ENCODE measurements around the gene SLC1A7. TPM values are rescaled to one million over a fixed set of nuclear protein-coding genes. Genes with fewer than 3 reads are reported as not detected.
A peak's percentile ranks its signal among the peaks of the same experiment; 100 is the strongest.

SLC1A7 gene
- total and polyA plus RNA-seq, 2 experiments from 2014 or later: not detected

DNA sequence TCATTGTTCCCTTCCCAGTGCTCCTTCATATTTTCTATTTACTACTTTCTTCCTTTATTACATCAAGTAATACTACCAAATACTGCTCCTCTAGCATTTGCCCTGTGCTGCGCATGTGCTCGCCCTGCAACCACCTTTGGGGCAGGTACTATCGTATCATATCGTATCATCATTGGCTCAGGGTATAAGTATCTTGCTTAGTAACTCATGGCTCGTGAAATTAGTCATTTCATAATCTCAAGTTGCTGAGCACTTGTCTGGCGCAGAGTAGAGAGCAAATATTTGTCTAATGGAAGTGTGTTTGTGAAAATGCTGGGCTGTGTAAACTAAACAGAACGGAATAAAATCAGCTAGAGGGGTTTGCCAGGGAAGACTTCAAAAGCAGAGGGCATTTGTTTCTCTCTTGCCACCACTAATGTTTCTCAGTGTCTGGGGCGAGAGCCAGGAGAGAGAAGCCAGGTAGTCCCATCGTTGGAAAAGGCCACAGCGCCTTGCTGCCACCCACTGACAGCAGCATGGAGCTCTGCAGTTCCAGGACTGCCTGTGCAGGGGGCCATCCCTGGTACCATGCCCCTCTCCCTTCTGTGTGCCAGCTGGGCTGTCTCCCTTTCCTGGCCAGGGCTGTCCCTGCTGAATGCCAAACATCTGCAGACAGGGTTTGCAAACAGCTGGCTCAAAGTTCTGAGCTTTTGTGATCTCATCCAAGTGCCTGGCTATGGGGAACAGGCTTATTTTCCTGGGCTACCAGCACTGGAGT is 34.2 kb upstream of the SLC1A7 start:
- peak; percentile 69 for DNase-seq (ENCODE audit: low spot score)
- no peaks in the 10 kb centered on the region for H3K27me3 ChIP-seq
- H3K27ac ChIP-seq: peak overlapping the region; percentile 21
- no peaks in the 10 kb centered on the region for H3K9me2 ChIP-seq (replicated peaks; ENCODE audit: insufficient read depth)
- no peaks in the 10 kb centered on the region for H3K36me3 ChIP-seq (replicated peaks; ENCODE audit: insufficient read depth, low read depth)
- H2AFZ ChIP-seq: no peak overlapping the region
- WGBS (ENCODE audit: low lambda C conversion rate, missing lambda C conversion rate): 55% methylated on average over 10 of the region's 10 CpGs
- H4K20me1 ChIP-seq (ENCODE audit: insufficient read depth, poor library complexity, severe bottlenecking): no peaks in the 10 kb centered on the region
- peaks cover 32% of the 10 kb centered on the region for H3K4me1 ChIP-seq (ENCODE audit: insufficient read depth)
- no peak overlapping the region for H3K4me3 ChIP-seq
- TF ChIP-seq, protein P1, sequence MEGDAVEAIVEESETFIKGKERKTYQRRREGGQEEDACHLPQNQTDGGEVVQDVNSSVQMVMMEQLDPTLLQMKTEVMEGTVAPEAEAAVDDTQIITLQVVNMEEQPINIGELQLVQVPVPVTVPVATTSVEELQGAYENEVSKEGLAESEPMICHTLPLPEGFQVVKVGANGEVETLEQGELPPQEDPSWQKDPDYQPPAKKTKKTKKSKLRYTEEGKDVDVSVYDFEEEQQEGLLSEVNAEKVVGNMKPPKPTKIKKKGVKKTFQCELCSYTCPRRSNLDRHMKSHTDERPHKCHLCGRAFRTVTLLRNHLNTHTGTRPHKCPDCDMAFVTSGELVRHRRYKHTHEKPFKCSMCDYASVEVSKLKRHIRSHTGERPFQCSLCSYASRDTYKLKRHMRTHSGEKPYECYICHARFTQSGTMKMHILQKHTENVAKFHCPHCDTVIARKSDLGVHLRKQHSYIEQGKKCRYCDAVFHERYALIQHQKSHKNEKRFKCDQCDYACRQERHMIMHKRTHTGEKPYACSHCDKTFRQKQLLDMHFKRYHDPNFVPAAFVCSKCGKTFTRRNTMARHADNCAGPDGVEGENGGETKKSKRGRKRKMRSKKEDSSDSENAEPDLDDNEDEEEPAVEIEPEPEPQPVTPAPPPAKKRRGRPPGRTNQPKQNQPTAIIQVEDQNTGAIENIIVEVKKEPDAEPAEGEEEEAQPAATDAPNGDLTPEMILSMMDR (IDR thresholded peaks at IDR 0.05; ENCODE audit: poor library complexity): peak; percentile 59
- TF ChIP-seq EZH2 (IDR thresholded peaks at IDR 0.05; ENCODE audit: borderline replicate concordance): no peak
- peak overlapping the region; percentile 28 for H3K4me2 ChIP-seq
- no peaks in the 10 kb centered on the region for H3K9me3 ChIP-seq (ENCODE audit: low read depth)
- no peaks in the 10 kb centered on the region for H3K79me2 ChIP-seq

- Histone ChIP-seq H3K9me3 (ENCODE audit: low read depth) (no peaks in the 10 kb centered on the region), H3K36me3 (replicated peaks; ENCODE audit: insufficient read depth, low read depth) (no peaks in the 10 kb centered on the region), H3K4me2 (no peak overlapping the region), H4K20me1 (ENCODE audit: insufficient read depth, poor library complexity, severe bottlenecking) (no peaks in the 10 kb centered on the region), H3K9me2 (replicated peaks; ENCODE audit: insufficient read depth) (no peaks in the 10 kb centered on the region), H2AFZ (no peak overlapping the region), H3K4me1 (ENCODE audit: insufficient read depth) (peaks cover 31% of the 10 kb centered on the region), H3K79me2 (no peaks in the 10 kb centered on the region), H3K27me3 (no peaks in the 10 kb centered on the region), H3K4me3 (no peak overlapping the region), H3K27ac (no peak overlapping the region)
- no peak for DNase-seq (ENCODE audit: low spot score)
- WGBS (ENCODE audit: low lambda C conversion rate, missing lambda C conversion rate): 85% methylated on average over 10 of the region's 10 CpGs
- TF ChIP-seq, protein P1 (IDR thresholded peaks at IDR 0.05; ENCODE audit: poor library complexity): no peak
Observed at GRCh38 chr1:53174971-53175913, 32.8 kb upstream of the SLC1A7 start.

GRCh38 chr1:53172426-53173128 is 30.1 kb upstream of the SLC1A7 start:
- H4K20me1 ChIP-seq (ENCODE audit: insufficient read depth, poor library complexity, severe bottlenecking): no peaks in the 10 kb centered on the region
- no peaks in the 10 kb centered on the region for H3K9me3 ChIP-seq (ENCODE audit: low read depth)
- no peak for DNase-seq (ENCODE audit: low spot score)
- no peaks in the 10 kb centered on the region for H3K9me2 ChIP-seq (replicated peaks; ENCODE audit: insufficient read depth)
- TF ChIP-seq, protein P1 (IDR thresholded peaks at IDR 0.05; ENCODE audit: poor library complexity): peak; percentile 22
- TF ChIP-seq EZH2phosphoT487 (IDR thresholded peaks at IDR 0.05; ENCODE audit: low read depth, severe bottlenecking, unreplicated experiment) (no peak), EZH2 (IDR thresholded peaks at IDR 0.05; ENCODE audit: borderline replicate concordance) (no peak)
- WGBS (ENCODE audit: low lambda C conversion rate, missing lambda C conversion rate): 38% methylated on average over 6 of the region's 6 CpGs
- H3K27ac ChIP-seq: no peak overlapping the region
- H3K79me2 ChIP-seq: no peaks in the 10 kb centered on the region
- H2AFZ ChIP-seq: no peak overlapping the region
- H3K4me1 ChIP-seq (ENCODE audit: insufficient read depth): peaks cover 31% of the 10 kb centered on the region
- no peaks in the 10 kb centered on the region for H3K27me3 ChIP-seq
- H3K4me2 ChIP-seq: no peak overlapping the region
- H3K4me3 ChIP-seq: no peak overlapping the region
- no peaks in the 10 kb centered on the region for H3K36me3 ChIP-seq (replicated peaks; ENCODE audit: insufficient read depth, low read depth)
